ENCODE measurements around the gene ARHGEF18.

DNA sequence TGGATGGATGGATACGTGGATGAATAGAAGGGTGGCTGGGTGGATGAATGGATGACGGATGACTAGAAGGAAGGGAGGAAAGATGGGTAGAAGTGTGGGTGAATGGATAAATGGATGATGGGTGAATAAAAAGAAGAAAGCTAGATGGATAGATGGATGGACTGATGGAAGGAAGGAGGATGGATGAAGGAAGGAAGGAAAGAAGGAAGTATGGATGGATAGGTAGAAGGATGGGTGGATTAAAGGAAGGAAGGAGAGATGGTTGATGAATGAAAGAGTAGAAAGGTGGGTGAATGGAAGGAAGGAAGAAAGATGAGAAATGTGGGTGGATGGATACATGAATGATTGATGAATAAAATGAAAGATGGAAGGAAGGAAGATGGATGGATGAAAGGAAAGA lies 14.5 kb downstream of the ARHGEF18 start:
- no peak for TF ChIP-seq EZH2 (IDR thresholded peaks at IDR 0.05; ENCODE audit: insufficient read depth, poor library complexity, severe bottlenecking)
- TF ChIP-seq EZH2phosphoT487 (IDR thresholded peaks at IDR 0.05; ENCODE audit: insufficient read depth, low read depth), result no peak

Data from GM23248 (cell line).